Epithelial cell of proximal tubule (primary cell): Measurements from ENCODE around the gene TPO. TPM values are rescaled to one million over a fixed set of nuclear protein-coding genes. Genes with fewer than 3 reads are reported as not detected.

Experiments
- DNase-seq: peaks from one replicate; pipeline ENCODE4 v3.0.0-alpha.2; 2011; ENCODE audit warnings: low read depth
- H3K4me3 ChIP-seq: 2 replicates; pipeline ENCODE4 v1.5.1; 2011; ENCODE audit warnings: low read depth, mild to moderate bottlenecking, low read length
- total RNA-seq: library from RNA; depleted of rRNA; stranded (reverse); fragments of >200 nt; gene quantifications from 2 replicates; pipeline ENCODE4 v1.2.3, GENCODE V29; 2015
- TF ChIP-seq, protein P1 (sequence below): conservative IDR thresholded peaks from 2 replicates; pipeline ENCODE4 v1.5.1; 2012; ENCODE audit warnings: low read depth, mild to moderate bottlenecking, low read length

The TPO gene
- total RNA-seq = not detected in 2 replicates

DNA sequence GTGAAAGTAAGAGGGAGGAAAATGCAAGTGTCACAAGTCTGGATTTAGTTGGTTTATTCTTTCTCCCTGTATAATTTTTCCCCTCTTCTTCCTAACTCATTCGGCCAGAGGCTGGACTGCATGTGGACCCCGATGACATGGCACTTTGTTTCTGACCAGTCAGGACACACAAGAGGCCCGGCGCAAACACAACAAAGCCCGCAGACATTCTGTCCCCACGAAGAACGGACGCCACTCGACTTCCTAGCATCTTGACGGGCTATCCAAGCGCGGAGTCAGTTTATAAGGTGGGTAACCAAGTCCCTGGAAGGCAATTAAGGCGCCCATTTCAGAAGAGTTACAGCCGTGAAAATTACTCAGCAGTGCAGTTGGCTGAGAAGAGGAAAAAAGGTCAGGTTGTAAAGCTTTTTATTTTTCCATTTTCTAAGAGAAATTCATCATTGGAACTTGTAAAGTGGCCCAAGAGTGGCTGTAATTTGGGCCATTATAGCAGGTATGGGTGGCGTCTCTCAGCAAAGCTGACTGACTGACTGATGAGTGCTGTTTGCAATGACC is at the start of gene TPO:
TPO (plus strand) TSS at position 308 of the 555 bp plus-strand sequence. CDS start 946 bp downstream, outside the sequence.
- no peak within 1 kb of the TSS for H3K4me3 ChIP-seq
- no peak for DNase-seq
- TF ChIP-seq, protein P1, sequence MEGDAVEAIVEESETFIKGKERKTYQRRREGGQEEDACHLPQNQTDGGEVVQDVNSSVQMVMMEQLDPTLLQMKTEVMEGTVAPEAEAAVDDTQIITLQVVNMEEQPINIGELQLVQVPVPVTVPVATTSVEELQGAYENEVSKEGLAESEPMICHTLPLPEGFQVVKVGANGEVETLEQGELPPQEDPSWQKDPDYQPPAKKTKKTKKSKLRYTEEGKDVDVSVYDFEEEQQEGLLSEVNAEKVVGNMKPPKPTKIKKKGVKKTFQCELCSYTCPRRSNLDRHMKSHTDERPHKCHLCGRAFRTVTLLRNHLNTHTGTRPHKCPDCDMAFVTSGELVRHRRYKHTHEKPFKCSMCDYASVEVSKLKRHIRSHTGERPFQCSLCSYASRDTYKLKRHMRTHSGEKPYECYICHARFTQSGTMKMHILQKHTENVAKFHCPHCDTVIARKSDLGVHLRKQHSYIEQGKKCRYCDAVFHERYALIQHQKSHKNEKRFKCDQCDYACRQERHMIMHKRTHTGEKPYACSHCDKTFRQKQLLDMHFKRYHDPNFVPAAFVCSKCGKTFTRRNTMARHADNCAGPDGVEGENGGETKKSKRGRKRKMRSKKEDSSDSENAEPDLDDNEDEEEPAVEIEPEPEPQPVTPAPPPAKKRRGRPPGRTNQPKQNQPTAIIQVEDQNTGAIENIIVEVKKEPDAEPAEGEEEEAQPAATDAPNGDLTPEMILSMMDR = no peak

DNA sequence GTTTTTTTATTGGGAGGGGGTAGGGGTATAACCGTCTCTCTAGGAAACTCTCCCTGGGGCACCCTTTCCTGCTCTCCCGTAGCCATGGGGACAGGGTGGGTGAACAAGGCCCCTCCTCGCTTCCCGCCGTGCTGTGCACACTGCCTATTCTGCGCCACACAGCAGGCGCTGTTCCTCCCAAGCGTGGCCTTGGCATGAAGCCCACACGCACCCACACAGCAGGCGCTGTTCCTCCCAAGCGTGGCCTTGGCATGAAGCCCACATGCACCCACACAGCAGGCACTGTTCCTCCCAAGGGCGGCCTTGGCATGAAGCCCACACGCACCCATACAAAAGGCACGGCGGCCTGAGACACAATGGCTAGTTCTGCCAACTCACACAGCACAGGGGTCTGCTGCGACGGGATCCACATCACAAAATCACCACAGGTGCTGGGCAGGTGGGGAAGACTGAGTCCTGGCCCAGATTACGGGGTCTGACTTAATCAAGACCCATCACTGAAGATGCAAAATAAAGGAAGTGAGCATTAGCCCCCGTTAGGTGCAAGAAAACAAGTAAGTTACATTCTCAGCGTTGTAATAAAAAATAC is 46.6 kb upstream of the TPO start:
- TF ChIP-seq, protein P1 = no peak
- H3K4me3 ChIP-seq = no peak overlapping the region
- DNase-seq = no peak

DNA sequence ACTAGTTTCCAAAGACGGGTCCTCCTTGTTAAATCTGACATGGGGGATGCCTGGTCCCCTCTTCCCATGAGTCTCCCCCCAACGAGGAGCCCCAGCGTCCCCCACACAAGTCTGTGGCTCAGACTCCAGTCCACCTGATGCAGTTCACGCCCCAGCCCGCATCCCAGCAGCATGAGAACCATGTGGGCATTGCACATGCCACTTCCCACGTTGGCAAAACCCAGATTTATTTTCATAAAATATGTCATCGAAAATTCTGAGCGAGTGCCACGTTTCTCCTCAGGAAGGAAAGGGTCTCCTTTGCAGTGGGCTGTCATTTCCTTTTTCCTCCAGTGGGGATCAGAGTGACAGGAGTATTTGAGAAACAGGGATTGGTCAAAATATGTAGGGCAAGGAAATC is 45.7 kb upstream of the TPO start:
- no peak for DNase-seq
- H3K4me3 ChIP-seq = no peak overlapping the region
- TF ChIP-seq, protein P1 = no peak

DNA sequence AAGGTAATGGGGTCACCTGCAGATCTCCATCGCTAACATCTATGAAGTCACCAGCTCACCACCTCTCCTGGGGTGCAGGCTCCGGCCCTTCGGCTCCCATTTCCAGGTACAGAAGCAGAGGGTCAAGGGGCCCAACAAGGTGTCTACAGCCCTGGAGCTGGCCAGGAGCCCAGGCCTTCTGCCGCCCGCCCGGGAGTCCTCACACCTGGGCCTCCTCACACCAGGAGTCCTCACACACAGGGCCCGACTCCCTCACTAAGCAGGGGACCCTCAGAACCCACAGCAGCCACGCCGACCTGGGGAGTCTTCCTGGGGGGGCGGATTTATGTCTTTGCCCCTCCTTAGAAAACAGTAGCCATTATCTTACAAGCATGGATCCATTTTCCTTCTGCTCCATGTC is 43.4 kb upstream of the TPO start:
- H3K4me3 ChIP-seq = no peak overlapping the region
- TF ChIP-seq, protein P1 = no peak
- DNase-seq = no peak

DNA sequence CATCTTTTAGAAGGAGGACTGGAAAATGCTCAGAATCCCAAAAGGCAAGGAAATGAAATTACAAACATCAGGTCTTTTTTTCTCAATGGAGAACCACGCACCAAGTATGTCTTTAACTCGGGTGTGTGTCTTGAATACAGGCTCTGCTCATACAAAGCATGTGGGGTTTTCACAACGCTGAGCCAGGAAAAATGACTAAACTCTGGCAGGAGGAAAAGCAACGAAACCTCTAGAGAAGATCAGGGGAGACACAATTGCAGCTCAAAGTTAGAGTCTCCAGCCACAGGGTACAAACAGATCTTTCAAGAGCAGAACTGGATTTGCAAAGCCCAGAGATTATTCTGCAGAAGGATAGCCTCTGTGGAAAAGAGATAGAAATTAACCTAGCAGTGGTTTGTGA is 42.8 kb upstream of the TPO start:
- H3K4me3 ChIP-seq = no peak overlapping the region
- DNase-seq = no peak
- TF ChIP-seq, protein P1 = no peak

DNA sequence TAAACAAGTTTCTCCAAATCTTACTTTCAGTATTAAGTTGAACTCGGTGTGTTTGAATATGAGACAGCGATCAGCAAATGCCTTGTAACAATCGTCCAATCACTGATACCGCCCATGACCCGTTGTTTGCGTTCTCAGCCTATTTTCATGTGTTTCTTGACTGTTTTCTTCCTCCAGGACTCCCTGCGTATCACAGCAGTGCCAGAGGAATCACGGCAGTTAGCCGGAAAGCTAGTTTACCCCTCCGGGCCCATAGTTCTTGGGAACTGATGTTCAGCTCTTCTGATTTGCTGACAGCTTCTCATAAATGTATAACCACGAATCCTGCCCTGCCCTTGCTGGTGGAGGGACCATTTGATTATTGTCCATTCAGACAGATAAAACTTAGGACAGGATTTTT is 42.2 kb upstream of the TPO start:
- no peak for DNase-seq
- TF ChIP-seq, protein P1 = no peak
- no peak overlapping the region for H3K4me3 ChIP-seq

DNA sequence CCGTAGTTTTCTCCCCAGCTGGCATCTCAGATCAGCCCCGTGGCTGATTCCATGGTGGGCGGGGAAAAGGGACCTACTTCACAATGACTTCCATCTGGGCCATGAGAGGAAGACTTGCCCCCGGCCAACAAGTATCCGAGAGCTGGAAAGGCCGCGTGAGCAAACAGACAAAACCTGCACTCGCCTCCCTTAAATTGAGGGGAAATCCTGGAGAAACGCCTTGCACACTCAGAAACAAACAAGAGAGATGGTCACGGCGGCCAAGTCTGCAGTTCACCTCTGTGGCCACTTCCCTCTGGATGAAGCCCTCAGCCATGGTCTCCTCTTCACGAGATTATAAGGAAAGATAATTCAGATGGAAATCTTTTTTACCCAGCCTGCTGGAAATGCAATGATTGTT is 39.4 kb upstream of the TPO start:
- TF ChIP-seq, protein P1 = no peak
- DNase-seq = no peak
- H3K4me3 ChIP-seq = no peak overlapping the region
